GM20431 (cell line): ENCODE results near the gene ZNF425.
"Not testable (repeated sequence)": the region's sequence is repeated elsewhere in the genome, so short reads cannot be mapped to it uniquely, and the experiment has no call there.

Experiments used
- in situ Hi-C: fragments of 300-500 bp; cut with MseI, MboI; formaldehyde crosslinking; loops from one replicate; pipeline ENCODE4 v1.15.0; 2020; ENCODE audit warnings: low sequenced_read_pairs; ENCODE audit not compliant: unreplicated experiment

Gene ZNF425, protein sequence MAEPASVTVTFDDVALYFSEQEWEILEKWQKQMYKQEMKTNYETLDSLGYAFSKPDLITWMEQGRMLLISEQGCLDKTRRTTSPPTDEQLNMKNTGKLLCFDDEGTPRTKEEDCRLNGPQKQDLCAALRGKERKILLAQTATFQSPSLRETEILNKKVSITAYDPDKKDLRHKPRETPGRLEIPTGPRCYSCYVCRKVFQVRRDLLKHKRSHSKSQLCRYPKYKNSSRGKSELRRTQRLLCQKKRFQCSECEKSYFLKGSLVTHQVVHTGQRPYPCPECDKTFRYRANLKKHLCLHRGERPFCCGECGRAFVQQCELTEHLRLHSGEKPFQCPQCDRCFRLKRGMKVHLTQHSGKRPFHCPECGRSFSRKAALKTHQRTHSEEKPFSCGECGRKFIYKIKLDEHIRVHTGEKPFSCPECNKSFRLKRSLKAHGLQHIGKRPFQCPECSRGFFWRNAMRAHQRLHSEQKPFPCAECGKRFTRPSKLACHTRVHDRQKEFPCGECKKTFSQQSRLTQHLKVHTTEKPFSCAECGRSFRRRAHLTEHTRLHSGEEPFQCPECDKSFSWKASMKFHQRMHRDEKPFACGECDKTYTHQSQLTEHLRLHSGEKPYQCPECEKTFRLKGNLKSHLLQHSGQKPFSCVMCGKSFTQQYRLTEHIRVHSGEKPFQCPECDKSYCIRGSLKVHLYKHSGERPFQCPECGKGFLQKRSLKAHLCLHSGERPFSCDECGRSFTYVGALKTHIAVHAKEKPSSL

DNA sequence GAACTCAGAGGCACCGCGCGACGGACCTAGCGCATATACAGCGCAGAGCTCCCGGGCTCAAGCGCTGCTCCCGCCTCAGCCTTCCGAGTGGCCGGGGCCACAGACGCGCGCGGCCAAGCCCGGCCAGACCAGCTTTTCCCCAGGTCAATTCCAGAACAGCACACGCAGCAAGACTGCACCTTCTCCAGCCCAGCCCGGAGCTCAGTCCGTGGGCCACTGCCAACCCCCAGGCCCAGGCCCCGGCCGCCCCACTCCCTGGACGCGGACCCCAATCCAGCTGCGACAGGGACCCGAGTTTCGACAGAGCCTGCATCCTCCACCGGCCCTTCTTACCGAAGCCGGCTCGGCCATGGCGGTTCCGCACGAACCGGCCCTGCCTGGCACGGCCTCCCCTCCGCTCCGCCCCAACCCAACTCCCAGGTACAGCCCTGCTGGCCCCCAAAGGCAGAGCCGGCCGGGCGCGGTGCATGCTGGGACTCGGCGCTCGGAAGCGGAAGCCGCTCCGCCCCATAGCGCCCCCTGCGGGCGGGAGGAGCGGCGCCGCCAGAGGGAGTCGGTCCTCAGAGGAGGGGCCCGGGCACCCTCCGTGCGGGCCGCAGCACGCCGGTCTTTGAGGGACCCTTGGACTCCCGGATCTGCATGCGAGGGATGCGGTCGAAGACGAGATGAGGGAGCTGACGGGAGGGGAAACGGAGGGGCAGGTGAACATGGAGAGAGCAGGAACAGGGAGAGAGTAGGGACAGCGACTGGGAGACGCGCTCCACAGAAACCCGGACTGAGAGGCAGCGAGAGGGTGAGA is at the start of gene ZNF425:
Gene ZNF425 (minus strand): TSS at position 462 of the 799 bp plus-strand sequence. CDS start 111 bp downstream, at position 351.
- in situ Hi-C loops = no loop called here

DNA sequence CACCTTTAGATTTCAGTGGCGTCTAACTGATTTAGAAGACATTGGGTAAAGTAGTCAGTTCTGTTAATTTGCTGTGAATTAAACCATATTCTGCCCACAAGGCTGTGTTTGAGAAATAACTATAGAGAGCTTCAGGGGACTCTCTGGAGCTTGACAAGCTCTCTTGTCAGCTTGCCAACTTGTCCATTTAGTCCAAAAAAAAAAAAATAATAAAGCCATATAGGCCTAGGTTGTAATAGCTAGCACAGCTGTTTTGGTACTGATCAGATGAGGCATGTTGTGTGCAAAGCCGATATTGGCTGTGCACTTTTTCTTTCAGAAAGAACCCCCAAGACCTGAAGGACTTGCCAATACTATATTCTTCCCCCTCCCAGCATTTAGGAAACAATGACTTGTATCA is 49.0 kb upstream of the ZNF425 start:
- in situ Hi-C loops = no loop called here

DNA sequence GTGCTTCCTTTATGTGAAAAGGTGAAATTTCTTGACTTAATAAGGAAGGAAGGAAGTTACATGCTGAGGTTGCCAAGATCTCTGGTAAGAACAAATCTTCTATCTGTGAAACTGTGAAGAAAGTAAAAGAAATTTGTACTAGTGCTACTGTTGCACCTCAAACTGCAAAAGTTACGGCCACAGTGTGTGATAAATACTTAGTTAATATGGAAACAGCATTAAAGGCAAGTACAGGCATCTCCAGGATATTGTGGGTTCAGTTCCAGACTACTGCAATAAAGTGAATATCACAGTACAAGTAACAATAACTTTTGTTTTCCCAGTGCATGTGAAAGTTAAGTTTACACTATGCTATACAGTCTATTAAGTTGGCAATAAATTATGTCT is 46.4 kb upstream of the ZNF425 start:
- in situ Hi-C loops = no loop called here

DNA sequence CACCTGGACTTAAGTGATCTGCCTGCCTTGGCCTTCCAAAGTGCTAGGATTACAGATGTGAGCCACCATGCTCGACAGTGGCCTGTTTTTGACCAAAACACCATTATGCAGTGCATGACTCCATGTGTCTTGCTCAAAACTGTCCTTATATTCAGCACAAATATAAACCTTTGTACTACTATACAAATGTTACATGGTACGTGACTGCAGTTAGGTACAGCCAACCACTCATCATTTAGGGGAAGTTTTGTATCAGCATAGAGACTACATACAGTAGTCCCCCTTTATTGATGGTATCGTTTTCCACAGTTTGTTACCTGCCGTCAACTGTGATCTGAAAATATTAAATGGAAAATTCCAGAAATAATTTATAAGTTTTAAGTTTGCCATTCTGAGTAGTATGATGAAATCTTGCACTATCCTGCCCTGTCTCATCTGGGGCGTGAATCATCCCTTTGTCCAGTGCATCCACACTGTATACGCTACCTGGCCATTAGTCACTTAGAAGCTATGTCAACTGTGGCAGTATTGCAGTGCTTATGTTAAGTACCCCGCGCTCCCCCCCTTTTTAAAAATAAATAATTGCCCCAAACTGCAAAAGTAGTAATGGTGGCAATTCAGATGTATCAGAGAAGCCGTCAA is 45.9 kb upstream of the ZNF425 start:
- in situ Hi-C loops = no loop called here

DNA sequence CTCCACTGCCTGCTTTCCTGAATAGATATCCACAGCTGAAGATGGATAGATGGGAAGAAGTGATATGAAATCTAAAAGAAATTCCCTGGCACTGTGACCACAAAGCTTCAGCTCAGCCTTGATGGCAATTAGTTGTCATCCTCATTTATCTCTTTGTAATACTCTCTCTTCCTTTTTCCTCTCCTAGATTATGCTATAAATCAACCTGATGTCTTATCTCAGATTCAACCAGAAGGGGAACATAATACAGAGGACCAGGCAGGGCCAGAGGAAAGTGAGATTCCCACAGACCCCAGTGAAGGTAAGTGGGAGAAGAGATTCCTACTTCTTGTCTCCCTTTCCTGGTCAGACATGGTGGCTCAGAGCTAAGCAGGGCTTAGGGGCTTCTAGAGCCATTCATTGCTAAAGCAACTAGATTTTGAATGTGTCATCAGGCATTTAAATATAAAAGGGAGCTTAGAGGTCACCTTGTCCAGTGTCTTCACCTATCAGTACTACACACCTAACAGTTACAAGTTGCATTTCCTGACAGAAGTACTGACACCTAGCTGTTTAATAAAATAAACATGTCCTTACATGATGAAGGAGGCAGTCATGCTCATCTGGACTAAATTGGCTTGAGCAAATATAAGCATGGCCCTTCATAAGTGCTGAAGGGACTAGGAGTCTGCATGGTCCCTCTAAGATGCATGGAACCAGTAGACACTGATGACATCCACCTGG is 40.7 kb upstream of the ZNF425 start:
- in situ Hi-C loops = no loop called here

DNA sequence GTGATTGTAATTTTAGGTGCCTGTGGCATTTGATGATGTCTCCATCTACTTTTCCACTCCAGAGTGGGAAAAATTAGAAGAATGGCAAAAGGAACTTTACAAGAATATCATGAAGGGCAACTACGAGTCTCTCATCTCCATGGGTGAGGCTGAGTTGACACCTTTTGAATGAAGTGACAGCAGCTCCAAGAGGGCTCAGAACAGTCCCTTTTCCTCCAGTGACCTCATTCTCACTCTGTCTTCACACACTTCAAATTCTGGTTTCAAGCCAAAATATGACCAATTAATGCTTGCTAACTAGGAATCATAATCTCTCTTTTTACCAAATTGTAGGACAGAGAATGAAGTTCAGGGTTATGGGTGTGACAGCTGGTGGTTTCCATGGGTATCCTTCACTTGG is 40.0 kb upstream of the ZNF425 start:
- in situ Hi-C loops = no loop called here

DNA sequence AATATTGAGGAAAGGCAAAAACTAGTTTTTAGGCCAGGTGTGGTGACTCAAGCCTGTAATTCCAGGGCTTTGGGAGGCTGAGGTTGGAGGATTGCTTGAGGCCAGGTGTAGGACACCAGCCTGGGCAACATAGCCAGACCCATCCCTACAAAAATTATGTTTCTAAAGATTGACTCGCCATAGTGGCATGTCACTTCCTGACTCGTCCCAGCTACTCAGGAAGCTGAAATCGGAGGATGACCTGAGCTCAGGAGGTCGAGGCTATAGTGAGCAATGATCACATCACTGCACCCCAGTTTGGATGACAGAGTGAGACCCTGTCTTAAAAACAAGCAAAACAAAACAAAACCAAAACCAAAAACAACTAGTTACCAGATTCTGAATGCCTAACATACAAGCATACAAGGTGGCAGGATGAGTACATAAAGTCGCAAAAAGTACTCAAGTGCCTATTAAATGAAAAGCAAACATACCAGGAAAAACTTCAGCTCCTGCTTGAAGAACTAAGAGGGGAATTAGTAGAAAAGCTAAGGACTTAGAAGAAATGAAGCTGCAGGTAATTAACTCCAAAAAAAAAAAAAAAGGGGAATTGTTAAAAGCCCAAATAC is 35.2 kb upstream of the ZNF425 start:
- in situ Hi-C loops = no loop called here

DNA sequence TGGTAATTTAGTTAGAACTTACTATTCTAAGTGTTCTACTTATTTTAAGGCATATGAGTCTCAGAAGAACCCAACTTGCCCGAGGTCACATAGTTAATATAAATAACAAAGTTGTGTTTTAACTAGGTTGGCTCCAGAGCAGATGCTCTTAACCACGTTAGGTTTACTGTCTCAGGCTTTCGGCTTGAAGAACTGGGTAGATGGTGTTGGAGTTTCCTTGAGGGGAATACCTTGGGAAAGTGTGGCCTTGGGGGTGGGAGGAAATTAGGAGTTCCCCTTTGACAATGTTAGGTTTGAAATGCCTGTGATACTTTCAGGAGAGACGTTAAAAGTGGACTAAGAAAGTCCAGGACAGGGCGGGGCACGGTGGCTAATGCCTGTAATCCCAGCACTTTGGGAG is 30.8 kb upstream of the ZNF425 start:
- in situ Hi-C loops = no loop called here

DNA sequence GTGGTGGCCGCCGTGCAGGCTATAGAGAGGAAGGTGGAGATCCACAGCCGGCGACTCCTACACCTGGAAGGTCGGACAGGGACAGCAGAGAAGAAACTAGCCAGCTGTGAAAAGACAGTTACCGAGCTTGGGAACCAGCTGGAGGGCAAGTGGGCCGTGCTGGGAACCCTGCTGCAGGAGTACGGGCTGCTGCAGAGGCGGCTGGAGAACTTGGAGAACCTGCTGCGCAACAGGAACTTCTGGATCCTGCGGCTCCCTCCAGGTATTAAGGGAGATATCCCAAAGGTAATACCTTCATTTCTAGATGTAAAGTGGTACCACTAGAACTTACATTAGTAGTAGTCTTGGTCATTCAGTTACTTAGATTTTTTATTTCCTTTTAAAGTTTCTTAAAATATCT is 27.9 kb upstream of the ZNF425 start:
- in situ Hi-C loops = no loop called here

DNA sequence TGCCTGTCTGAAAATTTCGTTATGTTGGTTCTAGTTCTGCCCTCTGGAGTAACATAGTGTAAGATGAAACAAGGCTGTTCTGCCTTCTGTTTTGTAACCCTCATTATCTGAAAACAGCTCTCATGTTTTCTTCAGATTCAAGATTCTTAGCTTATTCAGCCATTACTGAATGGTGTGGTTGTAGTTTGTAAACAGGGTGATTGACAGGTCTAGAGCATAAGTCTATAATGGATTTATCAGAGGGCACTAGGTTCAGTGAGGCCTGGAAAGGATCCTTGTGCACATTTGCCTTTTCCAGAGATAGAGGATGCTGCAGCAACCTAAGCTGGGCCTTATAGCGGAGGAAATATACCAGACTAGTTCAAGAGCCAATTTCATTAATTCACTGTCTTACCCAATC is 27.2 kb upstream of the ZNF425 start:
- in situ Hi-C loops = no loop called here

DNA sequence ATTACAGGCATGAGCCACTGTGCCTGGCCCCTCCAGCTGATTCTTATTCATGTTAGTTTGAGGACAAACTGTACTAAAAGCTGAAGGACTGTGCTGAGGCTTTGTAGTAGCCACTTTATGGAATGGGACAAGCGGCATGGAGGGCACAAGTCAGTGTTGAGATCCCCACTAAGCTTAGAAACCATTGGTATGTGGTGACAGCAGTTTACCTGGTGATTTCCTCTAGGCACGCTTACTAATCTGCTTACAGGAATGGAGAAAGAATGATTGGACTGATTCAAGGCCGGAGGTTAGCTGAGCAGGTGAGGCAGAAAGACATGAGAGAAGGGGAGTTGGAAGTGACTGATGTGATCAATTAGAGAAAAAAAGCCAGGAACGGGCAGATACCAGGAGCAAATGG is 24.9 kb upstream of the ZNF425 start:
- in situ Hi-C loops = no loop called here

DNA sequence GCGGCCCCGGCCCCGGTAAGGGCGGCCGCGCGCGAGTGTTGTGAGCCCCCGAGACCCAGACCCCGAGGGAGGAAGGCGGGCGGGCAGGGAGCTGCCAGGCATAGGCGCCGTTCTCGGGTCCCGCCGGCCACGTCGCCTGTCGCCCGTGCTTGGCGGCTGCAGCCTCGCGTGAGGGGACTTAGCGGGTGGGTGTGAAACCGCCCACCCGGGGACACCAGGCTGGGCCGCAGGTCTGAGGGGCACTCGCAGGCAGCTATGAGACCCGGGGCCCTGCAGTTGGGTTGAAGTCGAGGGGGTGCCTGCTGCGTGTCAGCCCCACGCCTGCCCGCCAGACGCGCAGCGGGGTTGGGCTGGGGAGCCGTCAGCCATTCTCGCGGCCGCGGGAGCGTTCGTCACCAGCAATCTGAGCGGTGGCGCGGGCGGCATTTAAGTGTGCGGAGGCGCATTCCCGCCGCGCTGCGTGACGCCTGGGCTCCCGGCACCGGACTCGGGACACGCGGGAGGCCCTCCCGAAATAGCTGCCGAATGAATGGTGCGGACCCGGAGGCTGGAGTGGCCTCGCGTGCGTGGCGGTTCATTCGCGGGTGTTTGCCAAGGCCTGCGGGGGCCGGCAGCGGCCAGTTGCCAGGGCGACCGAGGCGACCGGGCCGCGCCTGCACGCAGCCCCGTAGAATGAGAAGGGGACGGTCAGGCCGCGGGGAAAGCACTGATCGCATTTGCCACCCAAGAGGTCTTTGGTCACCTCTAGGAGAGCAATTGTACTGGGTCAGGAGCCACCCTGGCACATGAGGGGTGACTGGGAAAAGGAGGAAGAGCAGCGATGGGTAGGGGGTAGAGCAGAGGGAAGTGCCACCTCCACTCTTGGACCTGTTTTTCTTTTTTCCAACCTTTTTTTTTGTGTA is 21.9 kb upstream of the ZNF425 start:
- in situ Hi-C loops = no loop called here

DNA sequence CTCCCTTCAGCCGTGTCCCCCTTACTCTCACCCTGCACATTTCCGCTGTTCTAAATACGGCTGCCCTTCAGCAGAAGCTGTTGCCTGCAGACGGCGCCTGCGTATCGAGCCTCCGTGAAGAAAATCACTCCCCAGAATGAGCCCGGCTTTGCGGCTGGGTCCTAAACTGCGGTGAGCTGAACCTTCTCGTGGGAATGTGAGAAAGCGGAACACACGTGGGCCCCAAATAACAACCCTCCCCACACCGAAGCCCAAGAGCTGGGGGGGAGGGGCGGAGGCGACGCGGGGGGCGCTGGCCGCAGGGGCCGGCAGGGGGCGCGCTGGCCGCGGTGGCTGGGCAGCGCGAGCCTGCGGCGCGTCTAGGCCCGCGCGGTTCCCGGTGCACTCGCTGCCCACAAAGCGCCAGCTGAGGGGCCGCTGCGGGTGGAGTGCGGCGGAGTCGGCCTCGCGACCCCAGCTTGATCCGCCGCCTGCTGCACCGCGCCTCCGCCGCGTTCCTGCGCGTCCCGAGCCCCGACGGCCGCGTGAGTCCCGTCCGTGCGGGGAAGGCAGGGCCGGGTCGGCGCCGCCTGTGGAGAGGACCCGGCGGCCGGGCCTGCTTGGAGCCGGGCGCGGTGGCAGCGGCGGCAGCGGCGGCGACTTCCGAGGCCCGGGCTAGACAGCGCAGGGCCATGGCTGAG is 21.1 kb upstream of the ZNF425 start, which contains the start of gene ZNF398:
Gene ZNF398 (plus strand): TSS at position 382 of the 680 bp plus-strand sequence. CDS start 290 bp downstream, at position 672.
- in situ Hi-C loops = no loop called here

DNA sequence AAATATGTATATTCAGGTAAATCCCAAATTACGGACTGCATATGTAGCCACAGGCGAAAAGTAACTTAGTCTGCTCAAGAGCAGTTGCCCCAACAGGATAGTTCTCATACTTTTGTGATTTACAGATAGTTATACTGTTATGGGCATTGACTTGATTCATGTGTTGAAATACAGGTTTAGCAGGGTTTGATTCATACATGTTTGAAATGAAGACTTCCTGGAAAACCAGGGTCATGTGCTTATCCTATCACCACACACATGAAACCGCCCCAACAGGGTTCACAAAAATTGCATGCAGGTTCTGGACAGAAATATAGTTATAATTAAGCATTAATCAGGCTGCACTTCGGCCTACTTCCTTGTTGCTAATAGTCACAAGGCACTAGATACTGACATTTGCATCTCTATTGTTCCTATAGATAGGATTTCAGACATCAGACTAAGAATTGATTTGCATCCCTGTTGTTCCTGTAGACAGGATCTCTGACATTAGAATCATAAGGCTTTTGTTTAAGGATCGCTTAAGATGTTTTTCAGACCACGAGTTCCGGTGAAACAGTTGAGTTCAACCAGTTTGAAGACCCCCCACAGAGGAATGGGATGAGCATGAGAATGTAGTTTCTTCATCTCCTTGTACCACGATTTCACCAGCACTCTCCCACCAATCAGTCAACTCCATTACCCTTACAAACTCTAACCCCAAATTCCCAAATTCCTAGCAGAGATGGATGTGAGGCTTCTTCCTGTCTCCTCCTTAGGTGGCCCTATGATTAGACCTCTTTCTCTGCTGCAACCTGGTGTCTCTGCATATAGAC is 19.1 kb upstream of the ZNF425 start:
- in situ Hi-C loops = no loop called here

DNA sequence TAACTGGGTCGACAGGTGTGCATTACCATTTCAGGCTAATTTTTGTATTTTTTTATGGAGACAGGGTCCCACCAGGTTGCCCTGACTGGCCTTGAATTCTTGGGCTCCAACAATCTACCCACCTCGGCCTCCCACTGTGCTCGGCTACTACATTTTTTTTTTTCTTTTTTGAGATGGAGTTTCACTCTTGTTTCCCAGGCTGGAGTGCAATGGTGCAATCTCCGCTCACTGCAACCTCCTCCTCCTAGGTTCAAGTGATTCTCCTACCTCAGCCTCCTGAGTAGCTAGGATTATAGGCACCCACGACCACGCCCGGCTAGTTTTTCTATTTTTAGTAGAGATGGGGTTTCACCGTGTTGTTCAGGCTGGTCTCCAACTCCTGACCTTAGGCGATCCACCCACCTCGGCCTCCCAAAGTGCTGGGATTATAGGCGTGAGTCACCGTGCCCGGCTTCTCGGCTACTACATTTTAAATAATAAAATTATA is 18.4 kb upstream of the ZNF425 start:
- in situ Hi-C loops = not testable (repeated sequence)

DNA sequence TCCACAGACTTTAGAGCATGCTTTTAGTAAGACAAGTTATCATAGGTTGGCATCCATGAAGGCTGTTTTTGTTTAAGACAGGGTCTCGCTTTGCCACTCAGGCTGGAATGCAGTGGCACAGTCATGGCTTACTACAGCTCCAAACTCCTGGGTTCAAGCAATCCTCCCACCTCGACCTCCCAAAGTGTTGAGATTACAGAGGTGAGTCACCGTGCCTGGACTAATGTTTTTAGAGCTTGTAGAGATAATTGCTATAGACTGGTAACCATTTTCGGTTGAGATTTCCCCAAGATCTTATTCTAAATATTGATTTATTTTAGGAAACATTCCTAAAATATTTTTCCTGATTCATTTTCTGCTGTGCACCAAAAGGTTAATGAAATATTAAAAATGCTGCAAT is 15.8 kb upstream of the ZNF425 start:
- in situ Hi-C loops = no loop called here

DNA sequence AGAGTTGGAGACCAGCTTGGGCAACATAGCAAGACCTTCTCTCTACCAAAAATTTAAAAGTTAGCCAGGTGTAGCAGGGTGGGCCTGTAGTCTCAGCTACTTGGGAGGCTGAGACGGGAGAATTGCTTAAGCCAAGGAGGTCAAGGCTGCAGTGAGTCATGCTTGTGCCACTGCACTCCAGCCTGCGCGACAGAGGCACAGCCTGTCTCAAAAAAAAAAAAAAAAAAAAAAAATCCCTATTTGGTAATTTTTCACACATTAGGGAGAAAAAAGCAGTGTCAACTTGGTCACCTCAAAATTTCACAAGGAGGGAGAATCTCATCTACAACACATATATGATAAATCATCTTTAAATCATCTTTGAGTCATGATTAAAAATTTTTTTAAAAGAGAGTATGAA is 14.7 kb upstream of the ZNF425 start:
- in situ Hi-C loops = no loop called here
